ENCODE data around the gene MARK4.
"Not testable (repeated sequence)": the region's sequence is repeated elsewhere in the genome, so short reads cannot be mapped to it uniquely, and the experiment has no call there.

The MARK4 gene

DNA sequence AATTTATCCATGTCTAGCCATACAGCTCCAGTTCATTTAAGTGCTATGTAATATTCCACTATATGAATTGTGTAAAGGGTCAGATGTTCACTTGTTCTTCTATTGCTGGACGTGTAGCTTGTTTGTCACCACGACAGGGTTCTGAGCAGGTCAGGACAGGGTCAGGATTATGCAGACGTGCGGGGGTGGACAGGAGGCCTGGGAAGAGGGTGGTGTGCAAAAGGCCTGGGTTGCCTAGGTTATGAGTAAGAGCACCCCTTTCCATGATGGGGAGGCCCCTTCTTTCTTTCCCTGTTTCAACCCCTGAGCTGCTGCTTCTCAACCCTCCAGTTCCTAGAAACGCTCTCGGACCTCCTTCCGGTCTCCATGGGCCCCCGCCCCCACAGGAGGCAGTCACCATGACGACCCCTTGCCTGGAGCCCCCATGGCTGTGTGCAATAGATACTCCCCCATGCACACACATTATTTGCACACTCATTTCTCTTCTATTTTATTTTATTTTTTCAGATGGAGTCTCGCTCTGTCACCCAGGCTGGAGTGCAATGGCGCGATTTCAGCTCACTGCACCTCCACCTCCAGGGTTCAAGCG, 7.8 kb upstream of the MARK4 start:
- in situ Hi-C loops (cut with MboI; ENCODE audit: low sequenced_read_pairs): no loop called here

DNA sequence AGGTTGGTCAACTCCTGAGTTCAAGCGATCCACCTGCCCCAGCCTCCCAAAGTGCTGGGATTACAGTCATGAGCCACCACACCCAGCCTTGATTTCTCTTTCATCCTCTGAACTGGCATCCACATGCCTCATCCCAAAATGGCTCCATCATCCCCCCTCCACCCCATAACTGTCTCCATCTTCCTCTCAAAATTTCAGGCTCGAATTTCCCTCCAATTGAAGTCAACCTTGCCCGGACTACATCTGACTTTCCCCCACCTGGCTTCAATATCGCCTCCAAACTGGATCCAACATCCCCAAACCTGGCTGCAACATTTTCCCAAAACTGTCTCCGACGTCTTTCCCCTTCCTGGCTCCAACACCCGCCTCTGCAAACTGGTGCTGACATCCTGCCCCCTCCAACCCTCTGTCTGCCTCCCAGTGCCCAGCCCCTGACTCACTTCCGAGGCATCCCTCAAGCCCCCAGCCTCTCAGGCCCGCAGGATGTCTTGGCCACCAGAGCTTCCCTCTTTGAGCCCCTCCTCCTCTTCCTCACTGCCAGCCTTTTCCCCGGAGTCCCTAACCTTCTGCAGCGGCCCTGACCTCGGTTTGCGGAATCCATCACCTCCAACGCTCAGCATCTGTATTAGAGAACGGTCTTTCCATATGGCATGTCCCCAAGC, 6.8 kb upstream of the MARK4 start:
- in situ Hi-C loops (cut with MboI; ENCODE audit: low sequenced_read_pairs): no loop called here

DNA sequence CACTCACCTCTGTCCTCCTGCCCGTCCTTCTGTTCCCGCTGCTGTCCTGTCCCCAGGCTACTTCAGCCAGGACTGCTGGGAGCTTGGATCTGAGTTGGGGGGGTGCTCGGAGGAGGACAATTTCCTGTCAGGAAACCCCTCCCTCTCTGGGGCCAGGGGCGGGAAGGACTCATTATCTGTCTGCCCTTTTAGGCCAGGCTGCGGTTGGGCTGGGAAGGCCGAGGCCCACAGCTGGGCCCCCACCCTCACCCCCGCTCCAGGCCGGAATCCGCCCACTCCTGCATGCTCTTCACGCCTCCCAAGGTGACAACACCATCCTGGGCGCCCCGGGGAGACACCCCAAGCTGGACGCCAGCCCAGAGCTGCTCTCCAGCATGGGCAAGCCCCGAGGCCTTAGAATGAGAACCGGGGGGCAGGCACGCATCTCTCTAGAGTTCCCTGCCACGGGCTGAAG, 5.7 kb upstream of the MARK4 start, which contains the start of gene EXOC3L2:
TSS of gene EXOC3L2 (minus strand) at position 74 of the 454 bp plus-strand sequence. CDS start 6,362 bp downstream, outside the sequence.
- in situ Hi-C loops (cut with MboI; ENCODE audit: low sequenced_read_pairs): no loop called here

DNA sequence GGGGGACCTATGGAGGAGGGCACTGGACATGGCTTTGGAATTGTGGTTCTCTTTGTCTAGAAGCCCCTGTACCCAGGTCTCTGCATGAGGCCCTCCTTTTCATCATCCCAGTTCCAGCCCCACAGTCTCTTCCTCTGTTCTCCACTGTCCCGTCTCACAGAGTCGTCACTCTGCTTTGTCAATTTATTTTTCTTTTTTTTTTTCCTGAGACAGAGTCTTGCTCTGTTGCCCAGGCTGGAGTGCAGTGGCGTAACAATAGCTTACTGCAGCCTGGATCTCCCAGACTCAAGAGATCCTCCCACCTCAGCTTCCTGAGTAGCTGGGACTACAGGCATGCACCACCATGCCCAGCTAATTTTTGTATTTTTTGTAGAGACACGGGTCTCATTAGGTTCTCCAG, 5.2 kb upstream of the MARK4 start:
- in situ Hi-C loops (cut with MboI; ENCODE audit: low sequenced_read_pairs): no loop called here

DNA sequence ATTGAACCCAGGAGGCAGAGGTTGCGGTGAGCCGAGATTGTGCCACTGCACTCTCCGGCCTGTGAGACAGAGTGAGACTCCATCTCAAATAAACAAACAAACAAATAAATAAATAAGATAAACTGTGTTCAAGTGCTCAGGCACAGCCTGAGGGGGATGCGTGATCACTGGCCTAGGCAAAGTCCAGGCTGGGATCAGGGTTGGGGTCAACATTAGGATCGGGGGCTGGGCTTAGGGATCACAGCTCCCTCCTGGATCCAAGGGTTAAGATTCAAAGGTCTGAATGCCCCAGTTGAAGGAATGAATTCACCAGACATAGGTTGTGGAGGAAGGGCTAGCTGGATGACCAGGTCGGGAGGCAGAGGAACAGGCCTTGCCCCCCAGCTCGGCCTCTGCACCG, 3.9 kb upstream of the MARK4 start:
- in situ Hi-C loops (cut with MboI; ENCODE audit: low sequenced_read_pairs): no loop called here

DNA sequence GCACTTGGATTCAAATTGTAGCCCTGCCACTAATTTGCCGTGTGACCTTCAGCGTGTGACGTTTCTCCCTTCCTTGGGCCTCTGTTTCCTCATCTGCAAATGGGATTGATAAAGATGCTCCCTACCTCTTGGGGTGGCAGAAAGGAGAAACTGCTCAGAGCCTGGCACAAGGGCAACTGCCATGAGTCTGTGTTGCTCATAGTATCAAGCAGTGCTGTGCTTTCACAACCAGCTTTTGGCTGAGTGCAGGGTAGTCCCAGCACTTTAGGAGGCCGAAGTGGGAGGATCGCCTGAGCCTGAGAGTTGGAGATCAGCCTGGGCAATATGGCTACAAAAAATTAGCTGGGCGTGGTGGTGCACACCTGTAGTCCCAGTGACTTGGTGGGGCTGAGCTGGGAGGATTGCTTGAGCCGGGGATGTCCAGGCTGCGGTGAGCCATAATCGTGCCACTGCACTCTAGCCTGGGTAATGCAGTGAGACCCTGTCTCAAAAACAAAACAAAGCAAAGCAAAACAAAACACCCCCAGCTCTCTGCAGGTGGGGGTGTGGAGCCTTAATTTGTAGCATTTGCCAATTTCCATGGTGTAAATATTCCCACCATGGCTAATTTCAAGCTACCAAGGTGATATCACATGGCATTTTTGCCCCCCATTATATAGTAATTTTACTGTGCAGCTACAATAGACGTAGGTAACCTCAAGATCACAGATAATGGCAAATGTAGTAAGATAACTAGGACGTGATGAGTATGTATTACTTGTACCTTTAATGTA, 1.6 kb upstream of the MARK4 start:
- in situ Hi-C loops (cut with MboI; ENCODE audit: low sequenced_read_pairs): no loop called here

DNA sequence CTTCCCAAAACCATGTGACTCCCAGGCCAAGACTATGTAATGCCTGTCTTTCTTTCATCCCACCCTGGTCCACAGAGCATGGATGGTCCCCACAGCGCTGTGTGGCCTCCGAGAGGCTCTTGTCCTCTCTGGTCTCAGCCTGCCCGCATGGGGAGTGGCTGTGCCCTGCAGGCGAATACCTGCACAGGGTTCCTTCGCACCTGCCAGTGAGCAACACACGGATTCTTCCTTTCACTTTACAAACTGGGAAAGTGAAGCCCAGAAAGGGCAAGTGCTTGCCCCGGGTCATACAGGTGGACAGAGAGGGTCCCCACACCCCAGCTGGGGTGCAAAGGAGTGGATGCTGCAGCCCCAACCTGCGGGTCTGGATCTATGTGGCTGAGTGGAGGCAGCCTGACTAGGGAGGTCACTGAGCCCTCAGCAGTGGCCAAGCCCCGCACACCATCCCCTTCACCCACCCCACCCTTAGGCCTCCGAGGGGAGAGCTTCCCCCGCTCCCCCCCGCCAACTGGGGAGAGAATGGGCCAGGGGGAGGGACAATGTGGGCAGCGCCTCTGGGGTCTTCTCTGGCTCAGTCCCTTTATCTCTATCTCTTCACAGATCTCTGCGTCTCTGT, 747 bp upstream of the MARK4 start:
- in situ Hi-C loops (cut with MboI; ENCODE audit: low sequenced_read_pairs): no loop called here

DNA sequence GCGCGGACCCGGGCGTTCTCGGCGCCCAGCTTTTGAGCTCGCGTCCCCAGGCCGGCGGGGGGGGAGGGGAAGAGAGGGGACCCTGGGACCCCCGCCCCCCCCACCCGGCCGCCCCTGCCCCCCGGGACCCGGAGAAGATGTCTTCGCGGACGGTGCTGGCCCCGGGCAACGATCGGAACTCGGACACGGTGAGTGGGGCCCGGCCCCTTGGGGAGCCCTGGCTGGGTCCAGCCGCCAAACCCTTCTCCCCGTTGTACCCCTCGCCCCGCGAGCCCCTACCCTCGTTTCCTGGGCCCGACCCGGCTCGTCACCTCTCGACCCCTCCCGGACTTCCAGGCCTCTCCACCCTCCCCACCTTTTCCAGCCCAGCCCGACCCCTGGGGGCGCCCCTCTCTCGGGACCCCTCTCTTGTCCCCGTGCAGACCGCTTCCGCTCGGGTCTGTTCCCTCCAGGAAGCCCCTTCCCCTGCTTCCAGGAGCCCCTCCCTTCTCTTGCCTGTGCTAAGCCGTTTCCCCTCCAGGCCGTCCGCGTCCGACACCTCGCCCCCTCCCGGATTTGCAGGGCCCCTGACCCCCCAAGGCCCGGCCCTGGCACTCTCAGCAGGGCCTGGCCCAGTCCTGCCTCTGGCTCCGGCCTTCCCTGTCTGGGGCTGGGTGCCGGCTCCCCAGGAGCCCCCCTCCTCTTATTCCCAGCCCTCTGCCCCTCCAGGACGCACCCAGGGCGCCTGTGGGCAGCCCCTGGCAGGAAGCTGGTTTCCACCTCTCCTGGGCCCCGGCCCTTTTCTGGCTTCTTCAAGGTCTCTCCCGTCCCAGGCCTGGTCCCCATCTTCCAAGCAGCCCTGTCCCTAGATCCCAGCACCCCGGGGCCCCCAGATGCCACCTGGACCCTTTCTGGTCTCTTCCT, 632 bp downstream of the MARK4 start:
- in situ Hi-C loops (cut with MboI; ENCODE audit: low sequenced_read_pairs): no loop called here

DNA sequence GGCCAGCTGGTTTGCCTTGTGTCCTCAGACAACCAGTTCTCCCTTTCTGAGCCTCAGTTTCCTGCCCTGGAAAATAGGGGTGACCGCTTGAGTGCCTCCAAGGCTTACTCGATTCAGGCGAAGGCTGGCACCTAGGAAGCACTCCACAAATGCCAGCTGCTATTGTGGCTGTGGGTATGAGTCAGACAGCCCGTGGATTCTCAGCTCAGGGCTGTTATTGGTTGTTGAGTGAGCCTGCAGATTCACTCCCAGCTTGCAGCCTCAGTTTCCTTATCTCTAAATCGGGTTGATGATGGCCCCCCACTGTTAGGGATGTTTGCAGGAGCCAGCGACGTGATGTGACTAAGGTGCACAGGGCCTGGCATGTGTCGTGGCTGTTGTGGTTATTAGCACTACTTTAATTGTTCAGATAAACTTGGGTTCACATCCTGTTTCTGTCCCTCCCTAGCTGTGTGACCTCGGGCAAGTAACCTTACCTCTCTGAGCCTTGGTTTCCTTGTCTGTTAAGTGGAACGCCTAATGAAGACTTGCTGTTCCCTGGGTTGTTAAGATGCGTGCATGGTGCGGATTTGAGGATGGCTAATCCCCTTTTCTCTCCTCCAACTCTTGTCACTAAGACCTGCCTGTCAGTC, 2.4 kb downstream of the MARK4 start:
- in situ Hi-C loops (cut with MboI; ENCODE audit: low sequenced_read_pairs): no loop called here

DNA sequence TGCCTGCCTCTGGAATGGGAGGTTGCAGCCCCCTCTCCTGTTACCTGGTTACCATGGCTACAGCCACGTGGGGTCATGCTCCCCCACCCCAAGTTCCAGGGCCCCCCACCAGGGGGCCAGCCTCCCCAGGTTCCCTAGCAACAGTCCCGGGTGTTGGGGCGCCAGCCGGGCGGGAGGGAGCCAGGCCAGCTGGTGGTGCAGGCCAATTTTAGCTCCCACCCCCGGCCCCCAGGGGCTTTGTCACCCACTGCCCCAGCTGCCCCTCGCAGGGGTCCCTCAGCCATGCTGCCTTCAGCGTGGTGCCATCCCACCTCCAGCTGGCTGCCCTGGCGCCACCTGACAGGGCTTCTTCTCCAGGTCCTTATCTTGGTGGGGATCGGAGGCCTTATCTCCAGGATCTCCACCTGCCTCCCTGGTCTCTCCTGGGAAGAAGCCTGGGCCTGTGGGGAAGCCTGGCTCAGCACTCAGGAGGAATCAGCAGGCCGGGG, 3.0 kb downstream of the MARK4 start:
- in situ Hi-C loops (cut with MboI; ENCODE audit: low sequenced_read_pairs): no loop called here

DNA sequence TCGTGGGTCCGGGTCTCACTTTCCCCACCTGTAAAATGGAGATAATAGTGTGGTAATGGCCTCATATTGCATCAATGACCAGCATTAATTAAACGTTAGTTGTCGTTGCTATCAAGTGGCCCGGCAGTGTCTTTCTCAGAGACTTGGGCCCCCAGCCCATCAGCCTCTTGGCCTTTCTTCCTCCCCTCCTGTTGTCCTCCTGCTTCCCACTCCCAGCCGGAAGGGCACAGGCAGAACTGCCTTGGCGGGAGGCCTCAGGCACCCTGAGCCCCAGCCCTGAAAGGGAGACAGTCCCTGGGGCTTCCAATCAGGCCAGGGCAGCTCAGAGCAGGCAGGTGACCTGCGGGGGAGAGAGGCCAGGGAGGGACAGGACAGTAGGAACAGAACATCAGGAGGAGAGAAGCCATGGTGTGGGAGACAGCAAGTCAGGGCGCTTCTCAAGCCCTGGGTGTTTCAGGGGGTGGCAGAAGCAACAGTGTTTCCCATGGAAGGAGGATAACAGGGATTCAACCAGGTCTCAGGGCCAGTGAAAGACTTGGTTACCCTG, 4.6 kb downstream of the MARK4 start:
- in situ Hi-C loops (cut with MboI; ENCODE audit: low sequenced_read_pairs): no loop called here

DNA sequence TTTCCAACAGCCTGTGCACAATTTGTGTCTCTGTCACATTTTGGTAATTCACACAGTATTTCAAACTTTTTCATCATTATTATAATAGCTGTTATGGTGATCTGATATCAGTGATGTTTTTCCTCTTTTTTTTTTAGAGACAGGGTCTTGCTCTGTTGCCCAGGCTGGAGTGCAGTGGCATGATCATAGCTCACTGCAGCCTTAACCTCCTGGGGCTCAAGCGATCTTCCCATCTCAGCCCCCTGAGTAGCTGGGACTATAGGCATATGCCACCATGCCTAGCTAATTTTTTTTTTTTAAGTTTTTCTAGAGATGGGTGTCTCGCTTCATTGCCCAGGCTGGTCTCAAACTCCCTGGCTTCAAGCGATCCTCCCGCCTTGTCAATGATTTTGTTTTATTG, 5.8 kb downstream of the MARK4 start:
- in situ Hi-C loops (cut with MboI; ENCODE audit: low sequenced_read_pairs): no loop called here

DNA sequence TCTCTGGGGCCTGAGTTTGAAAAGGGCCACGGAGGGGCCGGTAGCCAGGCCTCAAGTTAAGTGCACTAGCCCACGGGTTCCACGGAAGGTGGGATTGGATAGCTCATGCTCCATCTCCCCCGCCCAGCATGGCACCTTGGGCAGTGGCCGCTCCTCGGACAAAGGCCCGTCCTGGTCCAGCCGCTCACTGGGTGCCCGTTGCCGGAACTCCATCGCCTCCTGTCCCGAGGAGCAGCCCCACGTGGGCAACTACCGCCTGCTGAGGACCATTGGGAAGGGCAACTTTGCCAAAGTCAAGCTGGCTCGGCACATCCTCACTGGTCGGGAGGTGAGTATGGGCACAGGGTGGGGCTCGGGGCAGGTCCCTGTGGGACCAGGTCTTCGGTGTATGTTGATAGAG, 7.8 kb downstream of the MARK4 start:
- in situ Hi-C loops (cut with MboI; ENCODE audit: low sequenced_read_pairs): no loop called here

DNA sequence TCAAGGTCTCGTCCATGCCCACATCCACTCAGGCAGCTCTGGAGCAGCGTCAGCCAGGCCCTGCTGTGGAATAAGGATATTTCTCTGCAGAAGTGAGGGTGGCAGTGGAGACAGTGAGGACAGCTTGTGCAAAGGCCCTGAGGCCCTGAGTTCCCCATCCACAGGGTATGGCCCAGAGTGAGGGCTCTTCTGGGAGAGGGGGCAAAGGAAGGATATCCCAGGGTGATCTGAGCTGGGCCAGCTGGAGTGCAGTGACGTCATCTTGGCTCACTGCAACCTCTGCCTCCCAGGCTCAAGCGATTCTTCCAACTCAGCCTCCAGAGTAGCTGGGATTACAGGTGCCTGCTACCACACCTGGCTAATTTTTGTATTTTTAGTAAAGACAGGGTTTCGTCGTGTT, 11.5 kb downstream of the MARK4 start:
- in situ Hi-C loops (cut with MboI; ENCODE audit: low sequenced_read_pairs): no loop called here

DNA sequence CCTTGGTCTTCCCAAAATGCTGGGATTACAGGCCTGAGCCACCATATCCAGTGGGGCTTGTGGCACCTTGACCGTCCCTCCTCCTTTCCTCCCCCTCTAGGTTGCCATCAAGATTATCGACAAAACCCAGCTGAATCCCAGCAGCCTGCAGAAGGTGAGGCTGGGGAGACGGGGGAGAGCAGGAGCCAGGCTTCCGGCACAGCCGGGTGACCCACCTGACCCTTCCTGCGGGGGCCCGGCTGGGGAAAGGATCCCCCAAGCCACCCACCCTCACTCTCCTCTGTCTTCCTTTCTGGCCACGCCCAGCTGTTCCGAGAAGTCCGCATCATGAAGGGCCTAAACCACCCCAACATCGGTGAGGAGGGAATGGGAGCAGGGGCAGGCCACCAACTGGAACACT, 11.9 kb downstream of the MARK4 start:
- in situ Hi-C loops (cut with MboI; ENCODE audit: low sequenced_read_pairs): no loop called here

DNA sequence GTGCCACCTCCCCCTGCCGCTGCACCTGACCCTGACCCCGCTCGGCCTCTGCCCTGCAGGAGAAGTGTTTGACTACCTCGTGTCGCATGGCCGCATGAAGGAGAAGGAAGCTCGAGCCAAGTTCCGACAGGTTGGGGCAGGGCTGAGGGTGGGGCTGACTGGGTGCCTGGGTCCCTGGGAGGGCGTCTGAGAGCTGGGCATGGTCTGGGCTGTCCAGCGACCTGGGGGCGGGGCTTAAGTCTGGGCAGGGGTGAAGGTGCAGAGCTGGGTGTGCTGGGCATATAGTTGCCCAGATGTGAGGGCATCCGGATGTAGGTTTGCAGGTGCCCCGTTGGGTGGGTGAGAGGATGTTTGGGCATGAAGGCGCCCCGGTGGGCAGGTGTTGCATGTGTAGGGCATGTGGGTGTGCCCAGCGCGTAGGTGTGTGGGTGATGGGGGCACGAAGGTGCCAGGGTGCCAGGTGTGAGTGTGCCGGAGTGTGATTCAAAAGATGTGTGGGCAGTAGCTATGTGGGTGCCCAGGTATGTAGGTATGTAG, 13.8 kb downstream of the MARK4 start:
- in situ Hi-C loops (cut with MboI; ENCODE audit: low sequenced_read_pairs): no loop called here

DNA sequence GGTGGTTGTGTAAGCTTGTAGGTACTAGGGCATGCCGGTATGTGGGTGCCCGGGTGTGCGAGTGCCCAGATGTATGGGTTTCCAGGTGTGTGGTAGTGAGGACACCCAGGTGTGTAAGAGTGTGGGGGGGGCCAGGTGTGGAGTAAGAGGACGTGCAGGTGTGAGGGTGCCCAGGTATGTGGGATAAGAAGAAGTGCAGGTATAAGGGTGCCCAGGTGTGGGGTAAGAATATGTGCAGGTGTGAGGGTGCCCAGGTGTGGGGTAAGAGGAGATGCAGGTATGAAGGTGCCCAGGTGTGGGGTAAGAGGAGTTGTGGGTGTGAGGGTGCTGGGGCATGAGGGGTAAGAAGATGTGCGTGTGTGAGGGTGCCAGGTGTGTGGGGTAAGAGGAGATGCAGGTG, 14.3 kb downstream of the MARK4 start:
- in situ Hi-C loops (cut with MboI; ENCODE audit: low sequenced_read_pairs): no loop called here

DNA sequence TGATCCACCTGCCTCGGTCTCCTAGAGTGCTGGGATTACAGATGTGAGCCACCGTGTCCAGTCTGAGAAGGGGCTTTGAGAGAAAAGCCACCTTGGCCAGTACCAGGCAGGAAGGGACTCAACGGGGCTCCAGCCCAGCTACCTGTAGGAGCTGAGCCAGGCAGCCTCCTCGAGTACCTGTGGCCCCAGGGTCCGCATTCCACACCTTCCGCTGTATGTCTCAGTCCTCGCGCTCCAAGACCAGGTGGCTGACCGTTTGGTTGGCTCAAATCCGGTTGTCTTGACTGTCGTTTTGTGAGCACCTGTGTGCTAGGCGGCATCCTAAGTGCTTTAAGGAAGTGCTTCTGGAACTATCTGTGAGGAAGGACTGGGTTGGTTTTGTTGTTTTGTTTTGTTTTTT, 16.2 kb downstream of the MARK4 start:
- in situ Hi-C loops (cut with MboI; ENCODE audit: low sequenced_read_pairs): no loop called here

DNA sequence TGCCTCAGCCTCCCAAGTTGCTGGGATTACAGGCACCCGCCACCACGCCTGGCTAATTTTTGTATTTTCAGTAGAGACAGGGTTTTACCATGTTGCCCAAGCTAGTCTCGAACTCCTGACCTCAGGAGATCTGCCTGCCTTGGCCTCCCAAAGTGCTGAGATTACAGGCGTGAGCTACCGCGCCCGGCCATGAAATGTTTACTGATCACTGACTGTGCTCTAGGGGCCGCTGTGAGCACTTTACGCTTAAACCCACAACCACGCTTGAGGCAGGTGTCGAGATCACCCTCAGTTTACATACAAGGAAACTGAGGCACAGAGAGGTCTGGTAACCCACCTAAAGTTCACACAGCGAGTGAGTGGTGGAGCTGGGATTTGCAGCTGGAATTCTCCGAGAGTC, 18.9 kb downstream of the MARK4 start:
- in situ Hi-C loops (cut with MboI; ENCODE audit: low sequenced_read_pairs): not testable (repeated sequence)
